Neural progenitor cell (in vitro differentiated cells): ENCODE measurements around the gene GPR37L1. TPM values are rescaled to one million over a fixed set of nuclear protein-coding genes. Genes with fewer than 3 reads are reported as not detected.

Experiments
- DNase-seq: peaks from one replicate; pipeline ENCODE4 v3.0.0-alpha.2; 2016; ENCODE audit warnings: low spot score
- H2AFZ ChIP-seq: fragments of 200-600 bp; sonication (generic); replicated peaks from 2 replicates; pipeline ENCODE4 v1.6.1; 2016; ENCODE audit warnings: antibody characterized with exemption
- H3F3A ChIP-seq: fragments of 200-600 bp; sonication (generic); 2 replicates; pipeline ENCODE4 v1.6.1; 2016; ENCODE audit warnings: antibody characterized with exemption, low read depth
- H3K27ac ChIP-seq: fragments of 200-600 bp; sonication (generic); 2 replicates; pipeline ENCODE4 v1.5.1; 2016; ENCODE audit warnings: mild to moderate bottlenecking
- H3K27me3 ChIP-seq: fragments of 200-600 bp; sonication (generic); 2 replicates; pipeline ENCODE4 v1.6.1; 2016; ENCODE audit warnings: mild to moderate bottlenecking, moderate library complexity
- H3K36me3 ChIP-seq: fragments of 200-600 bp; sonication (generic); 2 replicates; pipeline ENCODE4 v1.5.1; 2016
- H3K4me1 ChIP-seq: fragments of 200-600 bp; sonication (generic); 2 replicates; pipeline ENCODE4 v1.6.1; 2016; ENCODE audit warnings: mixed run types
- H3K4me2 ChIP-seq: fragments of 200-600 bp; sonication (generic); 2 replicates; pipeline ENCODE4 v1.6.1; 2016
- H3K4me3 ChIP-seq: fragments of 200-600 bp; sonication (generic); 2 replicates; pipeline ENCODE4 v1.5.1; 2016
- H3K79me2 ChIP-seq: fragments of 200-600 bp; sonication (generic); 2 replicates; pipeline ENCODE4 v1.6.1; 2016; ENCODE audit warnings: low read depth
- H3K9ac ChIP-seq: fragments of 200-600 bp; sonication (generic); 2 replicates; pipeline ENCODE4 v1.6.1; 2016
- H3K9me3 ChIP-seq: fragments of 200-600 bp; sonication (generic); 2 replicates; pipeline ENCODE4 v1.5.1; 2016; ENCODE audit warnings: low read depth
- H4K20me1 ChIP-seq: fragments of 200-600 bp; sonication (generic); 2 replicates; pipeline ENCODE4 v1.6.1; 2016; ENCODE audit warnings: low read depth
- H3K27ac Mint-ChIP-seq: 3 replicates; pipeline ENCODE4 v1.8.0; 2021; ENCODE audit warnings: mixed read lengths
- H3K27me3 Mint-ChIP-seq: 2 replicates; pipeline ENCODE4 v1.8.0; 2022; ENCODE audit warnings: low read depth, mild to moderate bottlenecking, inconsistent platforms, moderate library complexity, mixed read lengths; ENCODE audit not compliant: insufficient read depth
- H3K36me3 Mint-ChIP-seq: 3 replicates; pipeline ENCODE4 v1.8.0; 2021; ENCODE audit warnings: mixed read lengths
- H3K4me1 Mint-ChIP-seq: 3 replicates; pipeline ENCODE4 v1.8.0; 2021; ENCODE audit warnings: mixed read lengths
- H3K4me3 Mint-ChIP-seq: 3 replicates; pipeline ENCODE4 v1.8.0; 2021; ENCODE audit warnings: mild to moderate bottlenecking, moderate library complexity, mixed read lengths
- H3K9me3 Mint-ChIP-seq: 3 replicates; pipeline ENCODE4 v1.8.0; 2020; ENCODE audit warnings: mixed read lengths
- EZH2 ChIP-seq: fragments of 200-600 bp; sonication (generic); IDR thresholded peaks from 2 replicates; pipeline ENCODE4 v1.6.1; 2017; ENCODE audit warnings: antibody characterized with exemption, mild to moderate bottlenecking, moderate library complexity
- EZH2phosphoT487 ChIP-seq: fragments of 200-600 bp; sonication (generic); IDR thresholded peaks from 2 replicates; pipeline ENCODE4 v1.6.1; 2017; ENCODE audit warnings: antibody characterized with exemption
- total RNA-seq: library from RNA; depleted of rRNA; stranded (reverse); fragments of >200 nt; gene quantifications from 2 replicates; pipeline ENCODE4 v1.2.3, GENCODE V29; 2015; ENCODE audit warnings: low replicate concordance
- TF ChIP-seq, protein P1 (sequence below): fragments of 200-600 bp; sonication (generic); IDR thresholded peaks from 2 replicates; pipeline ENCODE4 v1.5.1; 2017; ENCODE audit warnings: antibody characterized with exemption, mild to moderate bottlenecking

GPR37L1 gene
- total RNA-seq, 1 donor from 2014 or later: not detected

DNA sequence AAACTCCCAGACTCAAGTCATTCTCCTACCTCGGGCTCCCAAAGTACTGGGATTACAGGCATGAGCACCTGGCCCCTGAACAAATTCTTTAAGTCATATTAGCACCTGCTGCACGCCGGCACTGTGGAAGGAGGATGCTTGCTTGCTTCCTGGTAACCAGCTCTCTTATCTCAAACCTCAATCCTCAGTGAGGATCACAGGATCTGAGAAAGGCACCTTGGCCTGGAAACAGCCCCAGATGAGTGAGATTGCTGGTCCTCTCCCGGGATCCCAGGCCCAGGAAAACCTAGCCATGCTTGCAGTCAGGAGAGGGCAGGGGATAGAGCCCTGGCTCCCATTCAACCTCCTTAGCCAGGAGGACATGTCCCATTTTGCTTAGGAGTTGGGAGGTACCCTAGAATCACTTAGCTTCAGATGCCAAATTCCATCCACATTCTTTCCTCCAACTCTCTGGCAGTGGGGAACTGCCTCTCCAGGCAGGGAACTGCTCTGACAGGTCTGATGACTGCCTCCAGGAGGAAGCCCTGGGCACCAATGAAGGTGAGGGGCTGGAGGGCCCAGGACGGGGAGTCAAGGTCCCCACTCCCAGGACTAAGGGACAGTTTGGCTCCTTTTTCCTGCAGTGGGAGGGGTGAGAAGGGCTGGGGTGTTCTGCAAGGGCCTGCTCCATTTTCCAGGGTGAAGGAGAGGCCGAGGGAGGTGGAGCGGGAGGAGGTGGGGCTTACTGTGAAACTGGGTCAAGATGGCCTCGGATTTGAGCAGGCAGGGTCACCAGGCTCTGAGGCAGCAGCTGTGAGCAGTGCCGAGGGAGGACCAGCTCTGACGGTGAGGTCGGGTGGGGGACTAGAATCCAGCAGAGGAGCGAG lies 9.5 kb downstream of the GPR37L1 start:
- no peak overlapping the region for H3K4me2 ChIP-seq
- H2AFZ ChIP-seq: no peak overlapping the region
- Mint-ChIP-seq H3K27ac (peak overlapping the region; percentile 46), H3K27me3 (peaks cover 7% of the 10 kb centered on the region), H3K4me1 (peaks cover 12% of the 10 kb centered on the region), H3K9me3 (no peaks in the 10 kb centered on the region), H3K4me3 (no peak overlapping the region), H3K36me3 (no peaks in the 10 kb centered on the region)
- TF ChIP-seq, protein P1, sequence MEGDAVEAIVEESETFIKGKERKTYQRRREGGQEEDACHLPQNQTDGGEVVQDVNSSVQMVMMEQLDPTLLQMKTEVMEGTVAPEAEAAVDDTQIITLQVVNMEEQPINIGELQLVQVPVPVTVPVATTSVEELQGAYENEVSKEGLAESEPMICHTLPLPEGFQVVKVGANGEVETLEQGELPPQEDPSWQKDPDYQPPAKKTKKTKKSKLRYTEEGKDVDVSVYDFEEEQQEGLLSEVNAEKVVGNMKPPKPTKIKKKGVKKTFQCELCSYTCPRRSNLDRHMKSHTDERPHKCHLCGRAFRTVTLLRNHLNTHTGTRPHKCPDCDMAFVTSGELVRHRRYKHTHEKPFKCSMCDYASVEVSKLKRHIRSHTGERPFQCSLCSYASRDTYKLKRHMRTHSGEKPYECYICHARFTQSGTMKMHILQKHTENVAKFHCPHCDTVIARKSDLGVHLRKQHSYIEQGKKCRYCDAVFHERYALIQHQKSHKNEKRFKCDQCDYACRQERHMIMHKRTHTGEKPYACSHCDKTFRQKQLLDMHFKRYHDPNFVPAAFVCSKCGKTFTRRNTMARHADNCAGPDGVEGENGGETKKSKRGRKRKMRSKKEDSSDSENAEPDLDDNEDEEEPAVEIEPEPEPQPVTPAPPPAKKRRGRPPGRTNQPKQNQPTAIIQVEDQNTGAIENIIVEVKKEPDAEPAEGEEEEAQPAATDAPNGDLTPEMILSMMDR: no peak
- TF ChIP-seq EZH2 (no peak), EZH2phosphoT487 (no peak)
- no peaks in the 10 kb centered on the region for H3K4me1 ChIP-seq
- no peak for DNase-seq
- no peaks in the 10 kb centered on the region for H3K79me2 ChIP-seq
- H3K9me3 ChIP-seq: no peaks in the 10 kb centered on the region
- peaks cover 5% of the 10 kb centered on the region for H4K20me1 ChIP-seq
- H3F3A ChIP-seq: peaks cover 19% of the 10 kb centered on the region
- H3K27me3 ChIP-seq: no peaks in the 10 kb centered on the region
- no peak overlapping the region for H3K9ac ChIP-seq
- H3K27ac ChIP-seq: peak overlapping the region; percentile 29
- H3K4me3 ChIP-seq: no peak overlapping the region
- no peaks in the 10 kb centered on the region for H3K36me3 ChIP-seq

DNA sequence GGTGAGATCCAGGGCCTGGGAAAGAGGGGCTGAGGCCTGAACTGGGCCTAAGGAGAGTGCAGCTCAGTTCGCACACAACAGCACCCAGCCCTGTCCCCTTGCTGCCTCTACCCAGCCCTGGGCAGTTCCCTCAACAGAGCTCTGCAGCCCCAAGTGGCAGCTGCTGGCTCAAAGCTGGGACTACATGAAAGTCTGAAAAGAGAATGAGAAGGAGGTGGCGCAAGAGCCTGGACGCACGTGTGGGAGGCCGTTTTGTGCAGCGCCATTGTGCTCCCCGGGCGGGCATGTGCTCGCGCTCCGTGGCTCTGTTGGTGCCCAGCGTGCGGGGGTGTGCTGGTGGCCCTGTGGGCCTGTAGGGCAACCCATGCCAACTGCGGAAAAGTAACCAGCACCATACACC lies 10.3 kb downstream of the GPR37L1 start:
- no peak overlapping the region for H3K27ac Mint-ChIP-seq

DNA sequence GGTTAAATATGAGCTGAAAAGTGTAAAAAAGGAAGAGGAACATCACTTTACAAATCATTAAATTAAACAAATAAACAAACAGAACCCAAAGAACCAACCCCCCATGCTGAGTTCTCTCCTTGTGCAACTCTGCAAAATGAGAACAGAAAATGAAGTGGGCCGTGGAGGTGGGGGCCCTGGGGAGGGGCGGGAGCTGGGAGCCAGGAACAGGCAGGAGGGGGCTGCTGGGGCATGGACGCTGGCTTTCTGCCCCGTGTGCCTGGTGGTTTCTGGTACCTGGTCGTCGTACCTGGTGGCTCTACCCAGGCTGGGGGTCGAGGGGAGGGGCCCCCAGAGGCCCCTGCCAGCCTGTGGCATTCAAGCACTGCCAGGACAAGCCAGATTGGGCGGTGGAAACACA lies 10.8 kb downstream of the GPR37L1 start:
- H3K27me3 ChIP-seq: no peaks in the 10 kb centered on the region
- H3K27ac ChIP-seq: no peak overlapping the region
- H3F3A ChIP-seq: peaks cover 19% of the 10 kb centered on the region
- Mint-ChIP-seq H3K36me3 (peaks cover 3% of the 10 kb centered on the region), H3K4me1 (peaks cover 15% of the 10 kb centered on the region), H3K27ac (no peak overlapping the region), H3K27me3 (peaks cover 4% of the 10 kb centered on the region), H3K9me3 (no peaks in the 10 kb centered on the region), H3K4me3 (no peak overlapping the region)
- no peaks in the 10 kb centered on the region for H3K4me1 ChIP-seq
- H3K9ac ChIP-seq: no peak overlapping the region
- no peak overlapping the region for H2AFZ ChIP-seq
- no peaks in the 10 kb centered on the region for H3K79me2 ChIP-seq
- H3K36me3 ChIP-seq: no peaks in the 10 kb centered on the region
- H4K20me1 ChIP-seq: peaks cover 14% of the 10 kb centered on the region
- no peak for TF ChIP-seq EZH2phosphoT487
- TF ChIP-seq EZH2: no peak
- TF ChIP-seq, protein P1: no peak
- no peaks in the 10 kb centered on the region for H3K9me3 ChIP-seq
- H3K4me2 ChIP-seq: no peak overlapping the region
- no peak for DNase-seq
- no peak overlapping the region for H3K4me3 ChIP-seq

More for the DNA sequence above, 10.3 kb downstream of the GPR37L1 start:
- peaks cover 12% of the 10 kb centered on the region for H3K4me1 Mint-ChIP-seq
- TF ChIP-seq, protein P1: no peak
- TF ChIP-seq EZH2phosphoT487 (no peak), EZH2 (no peak)
- Histone ChIP-seq H3K27ac (no peak overlapping the region), H3K79me2 (no peaks in the 10 kb centered on the region), H3K9ac (no peak overlapping the region), H2AFZ (no peak overlapping the region), H3K36me3 (no peaks in the 10 kb centered on the region), H3K4me1 (no peaks in the 10 kb centered on the region), H3K27me3 (no peaks in the 10 kb centered on the region), H3K4me3 (no peak overlapping the region), H3K4me2 (no peak overlapping the region), H3F3A (peaks cover 19% of the 10 kb centered on the region), H4K20me1 (peaks cover 9% of the 10 kb centered on the region), H3K9me3 (no peaks in the 10 kb centered on the region)
- H3K4me3 Mint-ChIP-seq: no peak overlapping the region
- no peaks in the 10 kb centered on the region for H3K9me3 Mint-ChIP-seq
- H3K36me3 Mint-ChIP-seq: no peaks in the 10 kb centered on the region
- peaks cover 5% of the 10 kb centered on the region for H3K27me3 Mint-ChIP-seq
- no peak for DNase-seq
